Smooth muscle cell (in vitro differentiated cells): Measurements from ENCODE around the gene NFKB1. TPM values are rescaled to one million over a fixed set of nuclear protein-coding genes. Genes with fewer than 3 reads are reported as not detected.
"Not testable (repeated sequence)": the region's sequence is repeated elsewhere in the genome, so short reads cannot be mapped to it uniquely, and the experiment has no call there.

Source experiments
- DNase-seq: peaks from one replicate; lab custom pipeline; 2025; ENCODE audit not compliant: unreplicated experiment; lab: John Stamatoyannopoulos, UW
- H2AFZ ChIP-seq: fragments of 200-600 bp; sonication (generic); 2 replicates; pipeline ENCODE4 v1.6.0; 2016; ENCODE audit warnings: antibody characterized with exemption, low read depth, mild to moderate bottlenecking
- H3F3A ChIP-seq: fragments of 200-600 bp; sonication (generic); 2 replicates; pipeline ENCODE4 v1.6.0; 2017; ENCODE audit warnings: antibody characterized with exemption, low read depth
- H3K27ac ChIP-seq: fragments of 200-600 bp; sonication (generic); 2 replicates; pipeline ENCODE4 v1.5.1; 2016; ENCODE audit warnings: low read depth, mild to moderate bottlenecking
- H3K27me3 ChIP-seq: fragments of 200-600 bp; sonication (generic); 2 replicates; pipeline ENCODE4 v1.6.1; 2016; ENCODE audit warnings: low read depth, mild to moderate bottlenecking
- H3K36me3 ChIP-seq: fragments of 200-600 bp; sonication (generic); 2 replicates; pipeline ENCODE4 v1.5.1; 2016; ENCODE audit warnings: low read depth
- H3K4me1 ChIP-seq: fragments of 200-600 bp; sonication (generic); 2 replicates; pipeline ENCODE4 v1.5.1; 2016; ENCODE audit warnings: low read depth
- H3K4me2 ChIP-seq: fragments of 200-600 bp; sonication (generic); 2 replicates; pipeline ENCODE4 v1.6.0; 2016; ENCODE audit warnings: mild to moderate bottlenecking
- H3K4me3 ChIP-seq: fragments of 200-600 bp; sonication (generic); 2 replicates; pipeline ENCODE4 v1.5.1; 2016; ENCODE audit warnings: mild to moderate bottlenecking
- H3K79me2 ChIP-seq: fragments of 200-600 bp; sonication (generic); 2 replicates; pipeline ENCODE4 v1.6.0; 2016; ENCODE audit warnings: low read depth, mild to moderate bottlenecking
- H3K9ac ChIP-seq: fragments of 200-600 bp; sonication (generic); 2 replicates; pipeline ENCODE4 v1.6.0; 2016; ENCODE audit warnings: low read depth
- H3K9me3 ChIP-seq: fragments of 200-600 bp; sonication (generic); replicated peaks from 2 replicates; pipeline ENCODE4 v1.5.1; 2016; ENCODE audit warnings: low read depth
- H4K20me1 ChIP-seq: fragments of 200-600 bp; sonication (generic); 2 replicates; pipeline ENCODE4 v1.6.0; 2016; ENCODE audit warnings: low read depth
- CTCF ChIP-seq: fragments of 200-600 bp; sonication (generic); IDR thresholded peaks from 2 replicates; pipeline ENCODE4 v1.5.1; 2017; ENCODE audit warnings: borderline replicate concordance, mild to moderate bottlenecking, antibody characterized with exemption; ENCODE audit not compliant: insufficient read depth, poor library complexity, severe bottlenecking
- WGBS: methylation state at CpG from one replicate; pipeline ENCODE4 v1.1.7; 2016; ENCODE audit warnings: low lambda C conversion rate; 5-methylcytosine and 5-hydroxymethylcytosine counted together
- polyA plus RNA-seq: library from polyadenylated mRNA; unstranded; fragments of >200 nt; fragmentation: Nextera tagmentation; extraction: Ambion mirVana; gene quantifications from 2 replicates; pipeline ENCODE4 v1.2.1, GENCODE V29; 2016
- total RNA-seq: library from RNA; depleted of rRNA; stranded (reverse); fragments of >200 nt; gene quantifications from 2 replicates; pipeline ENCODE4 v1.2.3, GENCODE V29; 2014

Gene NFKB1
- total and polyA plus RNA-seq, 2 experiments from 2014 or later: 15.6 to 16.1 TPM

- no peak overlapping the region for H2AFZ ChIP-seq
- no peak for TF ChIP-seq CTCF
- H3K36me3 ChIP-seq: no peaks in the 10 kb centered on the region
- no peaks in the 10 kb centered on the region for H3K79me2 ChIP-seq
- DNase-seq: no peak
- no peaks in the 10 kb centered on the region for H3F3A ChIP-seq
- H3K27ac ChIP-seq: no peak overlapping the region
- no peaks in the 10 kb centered on the region for H3K27me3 ChIP-seq
- 99% methylated on average over 17 of the region's 17 CpGs for WGBS
- H3K9ac ChIP-seq: no peak overlapping the region
- no peaks in the 10 kb centered on the region for H3K4me1 ChIP-seq
- H3K9me3 ChIP-seq: no peaks in the 10 kb centered on the region
- H3K4me2 ChIP-seq: no peak overlapping the region
- H4K20me1 ChIP-seq: no peaks in the 10 kb centered on the region
- no peak overlapping the region for H3K4me3 ChIP-seq
Measured at GRCh38 chr4:102483120-102483519, 18.0 kb upstream of the NFKB1 start.

GRCh38 chr4:102483990-102484692 is 17.0 kb upstream of the NFKB1 start:
- H3K4me1 ChIP-seq, H2AFZ ChIP-seq, H3K4me3 ChIP-seq, H3K79me2 ChIP-seq, H3K9me3 ChIP-seq, H4K20me1 ChIP-seq, DNase-seq, H3K36me3 ChIP-seq, H3F3A ChIP-seq, H3K9ac ChIP-seq, H3K27ac ChIP-seq, H3K27me3 ChIP-seq, H3K4me2 ChIP-seq: not testable (repeated sequence)
- 87% methylated on average over 19 of the region's 19 CpGs for WGBS

- H3K36me3 ChIP-seq: no peaks in the 10 kb centered on the region
- H3K79me2 ChIP-seq: no peaks in the 10 kb centered on the region
- peaks cover 9% of the 10 kb centered on the region for H3F3A ChIP-seq
- H4K20me1 ChIP-seq: no peaks in the 10 kb centered on the region
- DNase-seq: no peak
- no peaks in the 10 kb centered on the region for H3K27me3 ChIP-seq
- H3K4me3 ChIP-seq: no peak overlapping the region
- no peak for TF ChIP-seq CTCF
- WGBS: 84% methylated on average over 2 of the region's 2 CpGs
- no peaks in the 10 kb centered on the region for H3K9me3 ChIP-seq
- H3K4me2 ChIP-seq: no peak overlapping the region
- no peak overlapping the region for H3K27ac ChIP-seq
- H2AFZ ChIP-seq: no peak overlapping the region
- no peaks in the 10 kb centered on the region for H3K4me1 ChIP-seq
- H3K9ac ChIP-seq: no peak overlapping the region
Measured at GRCh38 chr4:102492531-102493241, 8.5 kb upstream of the NFKB1 start.

- Histone ChIP-seq H3K27me3 (no peaks in the 10 kb centered on the region), H3K4me3 (no peak overlapping the region), H3K9me3 (no peaks in the 10 kb centered on the region), H3K27ac (no peak overlapping the region), H3K79me2 (no peaks in the 10 kb centered on the region), H3K4me1 (no peaks in the 10 kb centered on the region), H2AFZ (no peak overlapping the region), H3F3A (peaks cover 11% of the 10 kb centered on the region), H3K36me3 (no peaks in the 10 kb centered on the region), H3K4me2 (no peak overlapping the region), H3K9ac (no peak overlapping the region), H4K20me1 (no peaks in the 10 kb centered on the region)
- DNase-seq: no peak
- WGBS: 83% methylated on average over 1 of the region's 1 CpG
- TF ChIP-seq CTCF: no peak
Measured at GRCh38 chr4:102493257-102493656, 7.9 kb upstream of the NFKB1 start.
